Gastroesophageal sphincter (tissue), 3 donors: ENCODE measurements around the gene FGF5.

Source experiments
- CTCF ChIP-seq, 4 experiments: fragments of 200-600 bp in 2 of 4; fragments of 450-650 bp in 2 of 4; sonication (generic) in 1 of 4; IDR thresholded peaks; one replicate each; pipeline ENCODE4 v1.5.1; 2017 to 2019; ENCODE audit warnings: antibody characterized with exemption in 4 of 4, mild to moderate bottlenecking in 2 of 4, moderate library complexity in 2 of 4
- EP300 ChIP-seq: sonication (generic); formaldehyde crosslinking; IDR thresholded peaks from one replicate; pipeline ENCODE4 v1.6.1; 2017; ENCODE audit warnings: antibody characterized with exemption, mild to moderate bottlenecking
- POLR2A ChIP-seq, 2 donors: fragments of 450-650 bp; IDR thresholded peaks; one replicate each; pipeline ENCODE4 v1.6.1; 2017; ENCODE audit warnings: antibody characterized with exemption in 2 of 2, mild to moderate bottlenecking in 2 of 2, moderate library complexity in 1 of 2
- POLR2AphosphoS5 ChIP-seq: sonication (generic); formaldehyde crosslinking; IDR thresholded peaks from one replicate; pipeline ENCODE4 v1.6.1; 2017; ENCODE audit warnings: antibody characterized with exemption

GRCh38 chr4:80219301-80220025 is 47.0 kb upstream of the FGF5 start:
- TF ChIP-seq EP300, result no peak
- TF ChIP-seq CTCF (IDR thresholded peaks at IDR 0.05), result no peak
- TF ChIP-seq POLR2A (IDR thresholded peaks at IDR 0.05), result no peak
- no peak for TF ChIP-seq POLR2AphosphoS5
